Measurements from ENCODE around the gene BDNF. TPM values are rescaled to one million over a fixed set of nuclear protein-coding genes. Genes with fewer than 3 reads are reported as not detected.

The BDNF gene
- total and polyA plus RNA-seq, 2 of the 8 experiments (the other 6 are each of a cell fraction or from before 2014, with no cell fraction given): 2.4 to 5.4 TPM

- TF ChIP-seq GABPA (IDR thresholded peaks at IDR 0.05; ENCODE audit: borderline replicate concordance, insufficient read depth, low read length) (no peak), CHD1 (IDR thresholded peaks at IDR 0.05; ENCODE audit: low read depth, low read length) (no peak), SIN3A (conservative IDR thresholded peaks at IDR 0.05 in 1 of 2, IDR thresholded peaks at IDR 0.05 in 1 of 2; ENCODE audit: low read depth in 1 of 2, low read length in 2 of 2) (no peak), KDM1A (IDR thresholded peaks at IDR 0.05; ENCODE audit: borderline replicate concordance, low read length) (no peak)
Observed at GRCh38 chr11:27626938-27627586, 73.2 kb downstream of the BDNF start (continued).
